ENCODE data around the gene NRBF2.

Gene NRBF2

GRCh38 chr10:63116452-63117072 is 16.6 kb upstream of the NRBF2 start:
- no peaks in the 10 kb centered on the region for H3K27me3 ChIP-seq (replicated peaks; ENCODE audit: control insufficient read depth, insufficient read depth, low read length)
- TF ChIP-seq CTCF (IDR thresholded peaks at IDR 0.05; ENCODE audit: insufficient read depth, low read length, poor library complexity, severe bottlenecking): no peak
- H3K36me3 ChIP-seq (ENCODE audit: control insufficient read depth, insufficient read depth, low read length): no peaks in the 10 kb centered on the region
- no peak for DNase-seq (ENCODE audit: extremely low read depth, insufficient read length)
- no peak overlapping the region for H3K4me3 ChIP-seq (replicated peaks; ENCODE audit: low read depth, low read length)

- Histone ChIP-seq H3K4me3 (replicated peaks; ENCODE audit: low read depth, low read length) (no peak overlapping the region), H3K36me3 (ENCODE audit: control insufficient read depth, insufficient read depth, low read length) (no peaks in the 10 kb centered on the region), H3K27me3 (replicated peaks; ENCODE audit: control insufficient read depth, insufficient read depth, low read length) (no peaks in the 10 kb centered on the region)
- no peak for TF ChIP-seq CTCF (IDR thresholded peaks at IDR 0.05; ENCODE audit: insufficient read depth, low read length, poor library complexity, severe bottlenecking)
- no peak for DNase-seq (ENCODE audit: extremely low read depth, insufficient read length)
Observed at GRCh38 chr10:63119041-63119440, 14.1 kb upstream of the NRBF2 start.

GRCh38 chr10:63120554-63120953 is 12.6 kb upstream of the NRBF2 start:
- Histone ChIP-seq H3K27me3 (replicated peaks; ENCODE audit: control insufficient read depth, insufficient read depth, low read length) (no peaks in the 10 kb centered on the region), H3K4me3 (replicated peaks; ENCODE audit: low read depth, low read length) (no peak overlapping the region), H3K36me3 (ENCODE audit: control insufficient read depth, insufficient read depth, low read length) (no peaks in the 10 kb centered on the region)
- no peak for DNase-seq (ENCODE audit: extremely low read depth, insufficient read length)
- no peak for TF ChIP-seq CTCF (IDR thresholded peaks at IDR 0.05; ENCODE audit: insufficient read depth, low read length, poor library complexity, severe bottlenecking)

GRCh38 chr10:63123727-63124362 is 9.3 kb upstream of the NRBF2 start:
- H3K36me3 ChIP-seq (ENCODE audit: control insufficient read depth, insufficient read depth, low read length): no peaks in the 10 kb centered on the region
- DNase-seq (ENCODE audit: extremely low read depth, insufficient read length): no peak
- H3K4me3 ChIP-seq (replicated peaks; ENCODE audit: low read depth, low read length): no peak overlapping the region
- no peaks in the 10 kb centered on the region for H3K27me3 ChIP-seq (replicated peaks; ENCODE audit: control insufficient read depth, insufficient read depth, low read length)
- TF ChIP-seq CTCF (IDR thresholded peaks at IDR 0.05; ENCODE audit: insufficient read depth, low read length, poor library complexity, severe bottlenecking): no peak

- no peak overlapping the region for H3K4me3 ChIP-seq (replicated peaks; ENCODE audit: low read depth, low read length)
- no peak for DNase-seq (ENCODE audit: extremely low read depth, insufficient read length)
- TF ChIP-seq CTCF (IDR thresholded peaks at IDR 0.05; ENCODE audit: insufficient read depth, low read length, poor library complexity, severe bottlenecking): no peak
- H3K36me3 ChIP-seq (ENCODE audit: control insufficient read depth, insufficient read depth, low read length): no peaks in the 10 kb centered on the region
- H3K27me3 ChIP-seq (replicated peaks; ENCODE audit: control insufficient read depth, insufficient read depth, low read length): no peaks in the 10 kb centered on the region
Observed at GRCh38 chr10:63125459-63125858, 7.7 kb upstream of the NRBF2 start.

Data from GM06990 (cell line).